ENCODE data around the gene TPM4.
"Not testable (repeated sequence)": the region's sequence is repeated elsewhere in the genome, so short reads cannot be mapped to it uniquely, and the experiment has no call there.

The TPM4 gene

GRCh38 chr19:16071072-16071691, 5.1 kb upstream of the TPM4 start:
- DNase-seq (ENCODE audit: low read depth in 2 of 2), result no peak

GRCh38 chr19:16073481-16073880, 2.8 kb upstream of the TPM4 start:
- DNase-seq (ENCODE audit: low read depth in 2 of 2), result no peak

GRCh38 chr19:16073988-16074387, 2.3 kb upstream of the TPM4 start:
- no peak for DNase-seq (ENCODE audit: low read depth in 2 of 2)

GRCh38 chr19:16074488-16075365, 1.6 kb upstream of the TPM4 start:
- no peak for DNase-seq (ENCODE audit: low read depth in 2 of 2)

- DNase-seq (ENCODE audit: low read depth in 2 of 2), result no peak
These were observed 703 bp upstream of the TPM4 start for GRCh38 chr19:16075430-16076153.

GRCh38 chr19:16076958-16077611, 790 bp downstream of the TPM4 start:
- DNase-seq (ENCODE audit: low read depth in 2 of 2), result no peak

- no peak for DNase-seq (ENCODE audit: low read depth in 2 of 2)
These were observed 1.9 kb downstream of the TPM4 start for GRCh38 chr19:16077984-16078758.

- DNase-seq (ENCODE audit: low read depth in 2 of 2), result peak in 1 of 2 donors; percentile 47
These were observed 2.7 kb downstream of the TPM4 start for GRCh38 chr19:16078759-16079707.

- DNase-seq (ENCODE audit: low read depth in 2 of 2), result no peak
These were observed 7.9 kb downstream of the TPM4 start for GRCh38 chr19:16084067-16084685.

- DNase-seq (ENCODE audit: low read depth in 2 of 2), result no peak
These were observed 8.8 kb downstream of the TPM4 start for GRCh38 chr19:16085115-16085514.

GRCh38 chr19:16087404-16087803, 11.1 kb downstream of the TPM4 start:
- not testable (repeated sequence) for DNase-seq (ENCODE audit: low read depth in 2 of 2)

GRCh38 chr19:16087940-16088339, 11.6 kb downstream of the TPM4 start:
- DNase-seq (ENCODE audit: low read depth in 2 of 2), result no peak

- DNase-seq (ENCODE audit: low read depth in 2 of 2), result no peak
These were observed 12.2 kb downstream of the TPM4 start for GRCh38 chr19:16088351-16089009.

GRCh38 chr19:16089010-16089846, 12.9 kb downstream of the TPM4 start:
- no peak for DNase-seq (ENCODE audit: low read depth in 2 of 2)

GRCh38 chr19:16091546-16092475, 15.5 kb downstream of the TPM4 start:
- DNase-seq (ENCODE audit: low read depth in 2 of 2), result no peak

- no peak for DNase-seq (ENCODE audit: low read depth in 2 of 2)
These were observed 18.2 kb downstream of the TPM4 start for GRCh38 chr19:16094360-16095070.

Measured in activated CD4-positive, alpha-beta T cell treated with anti-CD3 and anti-CD28 coated beads for 24 hours (primary cell).